HCT116 (cell line): ENCODE results near the gene ELFN2. TPM values are rescaled to one million over a fixed set of nuclear protein-coding genes. Genes with fewer than 3 reads are reported as not detected.

Experiments
- ATAC-seq: fragments of 200-7000 bp; cut with Tn5 transposase; 2 replicates; pipeline ENCODE4 v1.9.1; 2020; ENCODE audit warnings: mild to moderate bottlenecking, moderate library complexity
- BruUV-seq: library from RNA; stranded (reverse); fragments of 400-500 nt; replicated peaks from 2 replicates; lab custom pipeline; 2021; lab: Mats Ljungman, UMichigan
- CTCF ChIA-PET: fragments of 300-600 bp; sonication (Branson Sonifier 250); formaldehyde crosslinking; loops from one replicate; lab custom pipeline; 2021; ENCODE audit warnings: antibody characterized with exemption; lab: Charles Lee
- POLR2A ChIA-PET: fragments of 300-600, 350-600 bp; sonication (Branson Sonifier 250); formaldehyde crosslinking; loops from one replicate; lab custom pipeline; 2021; ENCODE audit warnings: antibody characterized with exemption; lab: Charles Lee
- RAD21 ChIA-PET, 2 experiments: fragments of 300-600 bp; sonication (Branson Sonifier 250); formaldehyde crosslinking; loops; one replicate each; lab custom pipeline; 2023; ENCODE audit warnings: low total read pairs in 2 of 2; ENCODE audit not compliant: uncharacterized antibody in 2 of 2, unreplicated experiment in 2 of 2, low non-redundant PET in 1 of 2; lab: Charles Lee
- DNase-seq: peaks from one replicate; pipeline ENCODE4 v3.0.0-alpha.2; 2010; ENCODE audit warnings: low read depth, low spot score
- H2AFZ ChIP-seq: fragments of 200-600 bp; shearing (Covaris generic), sonication (generic); 2 replicates; pipeline ENCODE4 v1.6.1; 2017; ENCODE audit warnings: low read depth, mixed run types, mixed read lengths, antibody characterized with exemption, low read length; ENCODE audit not compliant: poor library complexity, severe bottlenecking
- H3K27ac ChIP-seq: 2 replicates; pipeline ENCODE4 v1.5.1; 2012; ENCODE audit warnings: low read depth, low read length
- H3K27me3 ChIP-seq: fragments of 200-600 bp; sonication (generic); 2 replicates; pipeline ENCODE4 v1.6.1; 2016; ENCODE audit warnings: mixed run types, low read length, mixed read lengths; ENCODE audit not compliant: insufficient read depth
- H3K36me3 ChIP-seq, 2 experiments: fragments of 200-500 bp in 1 of 2; fragments of 200-600 bp in 1 of 2; sonication (Bioruptor generic) in 1 of 2; sonication (generic) in 1 of 2; 2 replicates each; pipeline versions ENCODE4 v1.5.1 to v1.6.1; 2014 to 2016; ENCODE audit warnings: low read length in 2 of 2, inconsistent platforms in 1 of 2, mixed read lengths in 1 of 2, mixed run types in 1 of 2; ENCODE audit not compliant: insufficient read depth in 2 of 2, control insufficient read depth in 1 of 2
- H3K4me1 ChIP-seq, 2 experiments: fragments of 200-600 bp in 1 of 2; sonication (generic) in 1 of 2; 2 replicates each; pipeline versions ENCODE4 v1.5.1 to v1.6.1; 2012 to 2017; ENCODE audit warnings: low read length in 2 of 2, inconsistent platforms in 1 of 2, mild to moderate bottlenecking in 1 of 2, mixed read lengths in 1 of 2, mixed run types in 1 of 2, moderate library complexity in 1 of 2; ENCODE audit not compliant: insufficient read depth in 2 of 2, control insufficient read depth in 1 of 2
- H3K4me2 ChIP-seq: fragments of 200-600 bp; sonication (generic); 2 replicates; pipeline ENCODE4 v1.6.1; 2017; ENCODE audit warnings: mixed run types, low read length, mixed read lengths
- H3K4me3 ChIP-seq, 2 experiments: fragments of 200-600 bp in 1 of 2; sonication (generic) in 1 of 2; replicated peaks in 1 of 2; 2 replicates each; pipeline ENCODE4 v1.5.1; 2011 to 2016; ENCODE audit warnings: low read length in 2 of 2, control low read depth in 1 of 2, low read depth in 1 of 2, mild to moderate bottlenecking in 1 of 2, mixed read lengths in 1 of 2, mixed run types in 1 of 2
- H3K79me2 ChIP-seq: fragments of 200-600 bp; sonication (generic); 2 replicates; pipeline ENCODE4 v1.6.1; 2017; ENCODE audit warnings: mild to moderate bottlenecking, mixed run types, low read length, moderate library complexity, mixed read lengths; ENCODE audit not compliant: insufficient read depth
- H3K9ac ChIP-seq: fragments of 200-600 bp; sonication (generic); 2 replicates; pipeline ENCODE4 v1.6.1; 2016; ENCODE audit warnings: low read length, mixed read lengths
- H3K9me2 ChIP-seq: fragments of 200-600 bp; sonication (generic), shearing (Covaris generic); 2 replicates; pipeline ENCODE4 v1.6.1; 2017; ENCODE audit warnings: mixed run types, mild to moderate bottlenecking, moderate library complexity; ENCODE audit not compliant: insufficient read depth
- H3K9me3 ChIP-seq, 2 experiments: fragments of 200-500 bp in 1 of 2; fragments of 200-600 bp in 1 of 2; sonication (Bioruptor generic) in 1 of 2; sonication (generic) in 1 of 2; 2 replicates each; pipeline ENCODE4 v1.6.1; 2014 to 2017; ENCODE audit warnings: low read length in 2 of 2, mixed read lengths in 2 of 2, inconsistent platforms in 1 of 2, low read depth in 1 of 2, mild to moderate bottlenecking in 1 of 2, mixed run types in 1 of 2, moderate library complexity in 1 of 2; ENCODE audit not compliant: control insufficient read depth in 1 of 2, insufficient read depth in 1 of 2
- H4K20me1 ChIP-seq: fragments of 200-600 bp; sonication (generic), shearing (Covaris generic); 2 replicates; pipeline ENCODE4 v1.6.1; 2017; ENCODE audit warnings: mixed run types, mild to moderate bottlenecking, moderate library complexity; ENCODE audit not compliant: insufficient read depth
- ATF3 ChIP-seq: IDR thresholded peaks from 2 replicates; pipeline ENCODE4 v1.6.1; 2012
- CBX3 ChIP-seq: IDR thresholded peaks from 2 replicates; pipeline ENCODE4 v1.6.1; 2012; ENCODE audit warnings: low read depth
- CEBPB ChIP-seq: IDR thresholded peaks from 2 replicates; pipeline ENCODE4 v1.6.1; 2012; ENCODE audit warnings: low read depth
- EGR1 ChIP-seq: IDR thresholded peaks from 2 replicates; pipeline ENCODE4 v1.6.1; 2012; ENCODE audit warnings: low read depth
- ELF1 ChIP-seq: IDR thresholded peaks from 2 replicates; pipeline ENCODE4 v1.6.1; 2012; ENCODE audit warnings: low read depth, borderline replicate concordance
- EZH2 ChIP-seq: fragments of 200-600 bp; sonication (generic); IDR thresholded peaks from 2 replicates; pipeline ENCODE4 v1.6.1; 2017; ENCODE audit warnings: antibody characterized with exemption, mixed run types
- EZH2phosphoT487 ChIP-seq: fragments of 200-600 bp; IDR thresholded peaks from 2 replicates; pipeline ENCODE4 v1.6.1; 2018; ENCODE audit warnings: antibody characterized with exemption, borderline replicate concordance
- FOSL1 ChIP-seq: IDR thresholded peaks from 2 replicates; pipeline ENCODE4 v1.6.1; 2012; ENCODE audit warnings: low read depth
- JUND ChIP-seq: IDR thresholded peaks from 2 replicates; pipeline ENCODE4 v1.6.1; 2012
- MAX ChIP-seq: IDR thresholded peaks from 2 replicates; pipeline ENCODE4 v1.6.1; 2012
- POLR2A ChIP-seq: IDR thresholded peaks from 2 replicates; pipeline ENCODE4 v1.7.0; 2011; ENCODE audit warnings: borderline replicate concordance; ENCODE audit not compliant: insufficient read depth, insufficient read length; ENCODE audit errors: extremely low read depth
- REST ChIP-seq: IDR thresholded peaks from 2 replicates; pipeline ENCODE4 v1.6.1; 2012; ENCODE audit warnings: low read depth
- SP1 ChIP-seq: IDR thresholded peaks from 2 replicates; pipeline ENCODE4 v1.6.1; 2012; ENCODE audit warnings: low read depth
- SRF ChIP-seq: IDR thresholded peaks from 2 replicates; pipeline ENCODE4 v1.6.1; 2012; ENCODE audit warnings: low read depth
- YY1 ChIP-seq: IDR thresholded peaks from 2 replicates; pipeline ENCODE4 v1.6.1; 2011; ENCODE audit warnings: low read length, low read depth, moderate library complexity, mild to moderate bottlenecking; ENCODE audit not compliant: insufficient replicate concordance; ENCODE audit errors: extremely low read depth
- ZBTB33 ChIP-seq: IDR thresholded peaks from 2 replicates; pipeline ENCODE4 v1.6.1; 2011; ENCODE audit warnings: mild to moderate bottlenecking, low read length, moderate library complexity; ENCODE audit not compliant: insufficient replicate concordance; ENCODE audit errors: extremely low read depth
- ZFX ChIP-seq: fragments of 450-650 bp; IDR thresholded peaks from 2 replicates; pipeline ENCODE4 v1.6.1; 2017
- ZNF274 ChIP-seq: fragments of 200-500 bp; sonication (Bioruptor generic); IDR thresholded peaks from 2 replicates; pipeline ENCODE4 v1.6.1; 2014; ENCODE audit warnings: mild to moderate bottlenecking, low read depth, low read length, inconsistent platforms
- intact Hi-C: fragments of 100-400 bp; cut with micrococcal nuclease; formaldehyde crosslinking; loops from 2 replicates; pipeline ENCODE4 v1.10.0; 2022
- total RNA-seq: library from RNA; stranded (reverse); gene quantifications from one replicate; pipeline ENCODE4 v1.2.1, GENCODE V29; 2021; ENCODE audit not compliant: unreplicated experiment

Gene ELFN2
- total RNA-seq, 1 experiment from 2014 or later: 45.4 TPM

GRCh38 chr22:37362621-37363020 is 64.7 kb downstream of the ELFN2 start:
- Histone ChIP-seq H3K4me3 (no peak overlapping the region), H2AFZ (no peak overlapping the region), H3K27me3 (no peaks in the 10 kb centered on the region), H3K4me2 (no peak overlapping the region), H3K79me2 (no peaks in the 10 kb centered on the region), H3K4me1 (peaks cover 0 to 24% of the 10 kb centered on the region in 2 experiments; a peak in 2 of 4 replicates), H3K27ac (no peak overlapping the region), H3K36me3 (no peaks in the 10 kb centered on the region), H4K20me1 (no peaks in the 10 kb centered on the region), H3K9me2 (no peaks in the 10 kb centered on the region), H3K9me3 (no peaks in the 10 kb centered on the region), H3K9ac (no peak overlapping the region)
- ChIA-PET RAD21 (no interaction called here), POLR2A (no interaction called here), CTCF (no interaction called here)
- BruUV-seq: no TSS peak
- intact Hi-C loops: no loop called here
- TF ChIP-seq FOSL1: no peak
- no peak for TF ChIP-seq ELF1
- no peak for TF ChIP-seq YY1
- no peak for TF ChIP-seq MAX
- TF ChIP-seq SRF: no peak
- TF ChIP-seq POLR2A: no peak
- TF ChIP-seq ZNF274: no peak
- TF ChIP-seq EGR1: no peak
- TF ChIP-seq REST: no peak
- no peak for TF ChIP-seq ZBTB33
- no peak for TF ChIP-seq ATF3
- no peak for TF ChIP-seq JUND
- no peak for TF ChIP-seq CBX3
- no peak for TF ChIP-seq CEBPB
- TF ChIP-seq EZH2: no peak
- TF ChIP-seq ZFX: no peak
- no peak for TF ChIP-seq SP1
- TF ChIP-seq EZH2phosphoT487: no peak
- DNase-seq: no peak
- ATAC-seq: no peak
